Liver (tissue), 3 donors: ENCODE measurements around the gene ARHGEF28.

Source experiments
- CTCF ChIP-seq: fragments of 150-350 bp; IDR thresholded peaks from 2 replicates; pipeline ENCODE4 v1.5.1; 2017; ENCODE audit warnings: improper control_type of control experiment, low read depth, low read length; ENCODE audit not compliant: missing input control
- JUND ChIP-seq, 2 donors: IDR thresholded peaks; 2 replicates each; pipeline ENCODE4 v1.6.1; 2016; ENCODE audit warnings: antibody characterized with exemption in 2 of 2
- YY1 ChIP-seq: IDR thresholded peaks from 2 replicates; pipeline ENCODE4 v1.6.1; 2016; ENCODE audit warnings: antibody characterized with exemption, mild to moderate bottlenecking
- TF ChIP-seq, protein P1 (sequence below): IDR thresholded peaks from 2 replicates; pipeline ENCODE4 v1.6.1; 2016; ENCODE audit warnings: antibody characterized with exemption
- donor health status: healthy.
- donor health status: healthy.

DNA sequence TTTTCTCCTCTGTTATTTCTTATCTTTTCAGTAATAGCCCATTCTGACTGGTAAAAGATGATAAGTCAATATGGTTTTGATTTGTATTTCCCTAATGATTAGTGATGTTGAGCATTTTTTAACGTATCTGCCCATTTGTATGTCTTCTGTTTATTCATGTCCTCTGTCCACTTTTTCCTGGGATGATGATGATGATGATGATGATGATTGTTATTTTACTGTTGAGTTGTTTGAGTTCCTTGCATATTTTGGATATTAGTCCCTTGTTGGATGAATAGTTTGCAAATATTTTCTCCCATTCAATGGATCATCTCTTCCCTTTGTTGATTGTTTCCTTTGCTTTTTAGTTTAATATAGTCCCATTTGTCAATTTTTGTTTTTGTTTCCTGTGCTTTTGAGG is 33.4 kb upstream of the ARHGEF28 start:
- TF ChIP-seq JUND (IDR thresholded peaks at IDR 0.05), result no peak
- TF ChIP-seq YY1, result no peak
- no peak for TF ChIP-seq CTCF
- TF ChIP-seq, protein P1, sequence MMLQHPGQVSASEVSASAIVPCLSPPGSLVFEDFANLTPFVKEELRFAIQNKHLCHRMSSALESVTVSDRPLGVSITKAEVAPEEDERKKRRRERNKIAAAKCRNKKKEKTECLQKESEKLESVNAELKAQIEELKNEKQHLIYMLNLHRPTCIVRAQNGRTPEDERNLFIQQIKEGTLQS, result no peak
